Pancreas (tissue), 10 donors: Measurements from ENCODE around the gene CCL3. TPM values are rescaled to one million over a fixed set of nuclear protein-coding genes. Genes with fewer than 3 reads are reported as not detected.
"Not testable (repeated sequence)": the region's sequence is repeated elsewhere in the genome, so short reads cannot be mapped to it uniquely, and the experiment has no call there.

Experiments
- ATAC-seq, 4 donors: fragments of 200-7000 bp; cut with Tn5 transposase; one replicate each; pipeline versions ENCODE4 v1.8.0 to v1.9.1; 2020; ENCODE audit warnings: mild to moderate bottlenecking in 4 of 4, moderate library complexity in 4 of 4
- DNase-seq, 6 donors: peaks; one replicate each; pipeline ENCODE4 v3.0.0-alpha.2; 2020
- FAIRE-seq: peaks from 2 replicates; lab custom pipeline; 2012; peaks lifted over from hg19 to GRCh38; lab: Jason Lieb, UNC
- H3K27ac ChIP-seq, 4 donors: fragments of 200-600 bp; sonication (generic); 1 replicate in 3 of 4; 2 replicates in 1 of 4; pipeline versions ENCODE4 v1.5.0 to v1.8.0; 2020
- H3K27me3 ChIP-seq, 4 donors: fragments of 200-600 bp; one replicate each; pipeline ENCODE4 v1.8.0; 2021
- H3K36me3 ChIP-seq, 3 donors: fragments of 200-600 bp; sonication (generic) in 1 of 3; one replicate each; pipeline versions ENCODE4 v1.5.0 to v1.8.0; 2020 to 2021
- H3K4me1 ChIP-seq, 3 donors: fragments of 200-600 bp; one replicate each; pipeline ENCODE4 v1.8.0; 2021
- H3K4me3 ChIP-seq, 4 donors: fragments of 200-600 bp; sonication (generic) in 2 of 4; one replicate each; pipeline versions ENCODE4 v1.5.0 to v1.8.0; 2020 to 2021
- H3K9me3 ChIP-seq, 4 donors: fragments of 200-600 bp; one replicate each; pipeline ENCODE4 v1.8.0; 2021
- CTCF ChIP-seq, 4 donors: fragments of 200-600 bp; sonication (generic) in 3 of 4; IDR thresholded peaks; one replicate each; pipeline versions ENCODE4 v1.5.0 to v1.8.0; 2021; ENCODE audit warnings: antibody characterized with exemption in 4 of 4
- WGBS, 2 donors: extraction: QIAGEN DNeasy Blood & Tissue Kit; methylation state at CpG; one replicate each; pipeline ENCODE4 v1.1.7; 2013; 5-methylcytosine and 5-hydroxymethylcytosine counted together
- intact Hi-C, 3 donors: fragments of 100-400 bp; cut with DNase I; formaldehyde crosslinking; loops; one replicate each; pipeline versions ENCODE4 v1.11.1 to v1.14.2; 2022
- polyA plus RNA-seq, 2 donors: library from polyadenylated mRNA; stranded (reverse); fragments of 200-250 nt; gene quantifications; one replicate each; pipeline ENCODE4 v1.2.3, GENCODE V29; 2013
- total RNA-seq, 6 donors: library from RNA; stranded (reverse); fragmentation: NEBNext Ultra II Directional in 4 of 6; extraction: Animal tissue kit (Norgen Biotek cat#: 25700) in 4 of 6; gene quantifications; one replicate each; pipeline versions ENCODE4 v1.2.1 to v1.2.4, GENCODE V29; 2021 to 2023
- donor health status: healthy with polysubstance abuse.
- donor health status: DM: no; HTN: no; CAD: no; lungs with moderate emphysema.
- donor health status: DM: no; HTN: no; CAD: no.
- donor health status: control.
- donor health status: control.
- donor health status: Bipolar disorder and iron deficiency.
- donor health status: DM: yes; HTN: yes; CAD: no.
- donor health status: DM: no; HTN: no; CAD: no.
- donor health status: DM: no; HTN: no; CAD: no.
- donor health status: DM: yes; HTN: yes; CAD: no.

Gene CCL3
- total and polyA plus RNA-seq, 8 donors = 0.28 to 3.5 (median 0.99) TPM

- DNase-seq, H3K36me3 ChIP-seq, FAIRE-seq, H3K27ac ChIP-seq, H3K4me3 ChIP-seq, H3K9me3 ChIP-seq, ATAC-seq, intact Hi-C loops, H3K27me3 ChIP-seq, H3K4me1 ChIP-seq: not testable (repeated sequence)
- 70 to 76% methylated on average over 5 of the region's 5 CpGs for WGBS, 2 donors
Measured at GRCh38 chr17:36081681-36082471, 8.1 kb downstream of the CCL3 start.

- ATAC-seq (no peak), DNase-seq (no peak), FAIRE-seq (no peak)
- Histone ChIP-seq H3K4me1 (no peaks in the 10 kb centered on the region), H3K36me3 (no peaks in the 10 kb centered on the region), H3K9me3 (no peaks in the 10 kb centered on the region), H3K27ac (no peak overlapping the region), H3K27me3 (no peaks in the 10 kb centered on the region), H3K4me3 (no peak overlapping the region)
- no peak for TF ChIP-seq CTCF (IDR thresholded peaks at IDR 0.05)
- intact Hi-C loops = no loop called here
- WGBS, 2 donors = 68 to 70% methylated on average over 1 of the region's 1 CpG
Measured at GRCh38 chr17:36074365-36074764, 15.6 kb downstream of the CCL3 start.

- Histone ChIP-seq H3K4me3 (no peak overlapping the region), H3K36me3 (no peaks in the 10 kb centered on the region), H3K27ac (no peak overlapping the region), H3K9me3 (no peaks in the 10 kb centered on the region), H3K27me3 (no peaks in the 10 kb centered on the region), H3K4me1 (no peaks in the 10 kb centered on the region)
- intact Hi-C loops = no loop called here
- FAIRE-seq (no peak), DNase-seq (peak in 5 of 6 donors; percentile 32 to 69 (median 56)), ATAC-seq (peak; percentile 50 to 90 (median 78))
- WGBS, 2 donors = 21 to 27% methylated on average over 12 of the region's 12 CpGs
- TF ChIP-seq CTCF (IDR thresholded peaks at IDR 0.05) = peak; percentile 62 to 73 (median 69)
Measured at GRCh38 chr17:36072431-36073121, 17.4 kb downstream of the CCL3 start.

GRCh38 chr17:36071751-36072150 lies 18.2 kb downstream of the CCL3 start:
- WGBS, 2 donors = 60% methylated on average over 2 of the region's 2 CpGs
- Histone ChIP-seq H3K4me3 (no peak overlapping the region), H3K36me3 (no peaks in the 10 kb centered on the region), H3K9me3 (no peaks in the 10 kb centered on the region), H3K27me3 (no peaks in the 10 kb centered on the region), H3K4me1 (no peaks in the 10 kb centered on the region), H3K27ac (no peak overlapping the region)
- intact Hi-C loops = no loop called here
- FAIRE-seq (no peak), DNase-seq (no peak), ATAC-seq (no peak)
- TF ChIP-seq CTCF (IDR thresholded peaks at IDR 0.05) = no peak

- ATAC-seq (no peak), DNase-seq (no peak), FAIRE-seq (no peak)
- Histone ChIP-seq H3K36me3 (no peaks in the 10 kb centered on the region), H3K4me1 (no peaks in the 10 kb centered on the region), H3K9me3 (no peaks in the 10 kb centered on the region), H3K27ac (no peak overlapping the region), H3K27me3 (no peaks in the 10 kb centered on the region), H3K4me3 (no peak overlapping the region)
- WGBS, 2 donors = 54 to 59% methylated on average over 3 of the region's 3 CpGs
- intact Hi-C loops = no loop called here
- TF ChIP-seq CTCF (IDR thresholded peaks at IDR 0.05) = no peak
Measured at GRCh38 chr17:36070427-36070826, 19.5 kb downstream of the CCL3 start.
